Ishikawa (cell line): ENCODE measurements around the gene BCL7A.

Source experiments
- CEBPB ChIP-seq: IDR thresholded peaks from 2 replicates; pipeline ENCODE4 v1.6.1; 2012
- CREB1 ChIP-seq: IDR thresholded peaks from 2 replicates; pipeline ENCODE4 v1.6.1; 2012; ENCODE audit warnings: low read depth
- EGR1 ChIP-seq: IDR thresholded peaks from 2 replicates; pipeline ENCODE4 v1.6.1; 2012
- EP300 ChIP-seq: IDR thresholded peaks from 2 replicates; pipeline ENCODE4 v1.6.1; 2012; ENCODE audit warnings: borderline replicate concordance
- NFIC ChIP-seq: IDR thresholded peaks from 2 replicates; pipeline ENCODE4 v1.6.1; 2012
- RAD21 ChIP-seq: IDR thresholded peaks from 2 replicates; pipeline ENCODE4 v1.6.1; 2012; ENCODE audit warnings: low read depth
- TAF1 ChIP-seq: IDR thresholded peaks from 2 replicates; pipeline ENCODE4 v1.6.1; 2012; ENCODE audit warnings: low read depth, mild to moderate bottlenecking
- TCF12 ChIP-seq: IDR thresholded peaks from 2 replicates; pipeline ENCODE4 v1.6.1; 2012; ENCODE audit warnings: low read depth
- TEAD4 ChIP-seq: IDR thresholded peaks from 2 replicates; pipeline ENCODE4 v1.6.1; 2012
- ZBTB7A ChIP-seq: IDR thresholded peaks from 2 replicates; pipeline ENCODE4 v1.6.1; 2012; ENCODE audit warnings: low read depth
- TF ChIP-seq, protein P1 (sequence below): IDR thresholded peaks from 2 replicates; pipeline ENCODE4 v1.6.1; 2012; ENCODE audit warnings: low read depth, mild to moderate bottlenecking
- TF ChIP-seq, protein P2 (sequence below): IDR thresholded peaks from 2 replicates; pipeline ENCODE4 v1.6.1; 2012

- no peak for TF ChIP-seq EP300
- TF ChIP-seq CREB1 = no peak
- TF ChIP-seq, protein P1, sequence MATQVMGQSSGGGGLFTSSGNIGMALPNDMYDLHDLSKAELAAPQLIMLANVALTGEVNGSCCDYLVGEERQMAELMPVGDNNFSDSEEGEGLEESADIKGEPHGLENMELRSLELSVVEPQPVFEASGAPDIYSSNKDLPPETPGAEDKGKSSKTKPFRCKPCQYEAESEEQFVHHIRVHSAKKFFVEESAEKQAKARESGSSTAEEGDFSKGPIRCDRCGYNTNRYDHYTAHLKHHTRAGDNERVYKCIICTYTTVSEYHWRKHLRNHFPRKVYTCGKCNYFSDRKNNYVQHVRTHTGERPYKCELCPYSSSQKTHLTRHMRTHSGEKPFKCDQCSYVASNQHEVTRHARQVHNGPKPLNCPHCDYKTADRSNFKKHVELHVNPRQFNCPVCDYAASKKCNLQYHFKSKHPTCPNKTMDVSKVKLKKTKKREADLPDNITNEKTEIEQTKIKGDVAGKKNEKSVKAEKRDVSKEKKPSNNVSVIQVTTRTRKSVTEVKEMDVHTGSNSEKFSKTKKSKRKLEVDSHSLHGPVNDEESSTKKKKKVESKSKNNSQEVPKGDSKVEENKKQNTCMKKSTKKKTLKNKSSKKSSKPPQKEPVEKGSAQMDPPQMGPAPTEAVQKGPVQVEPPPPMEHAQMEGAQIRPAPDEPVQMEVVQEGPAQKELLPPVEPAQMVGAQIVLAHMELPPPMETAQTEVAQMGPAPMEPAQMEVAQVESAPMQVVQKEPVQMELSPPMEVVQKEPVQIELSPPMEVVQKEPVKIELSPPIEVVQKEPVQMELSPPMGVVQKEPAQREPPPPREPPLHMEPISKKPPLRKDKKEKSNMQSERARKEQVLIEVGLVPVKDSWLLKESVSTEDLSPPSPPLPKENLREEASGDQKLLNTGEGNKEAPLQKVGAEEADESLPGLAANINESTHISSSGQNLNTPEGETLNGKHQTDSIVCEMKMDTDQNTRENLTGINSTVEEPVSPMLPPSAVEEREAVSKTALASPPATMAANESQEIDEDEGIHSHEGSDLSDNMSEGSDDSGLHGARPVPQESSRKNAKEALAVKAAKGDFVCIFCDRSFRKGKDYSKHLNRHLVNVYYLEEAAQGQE = no peak
- TF ChIP-seq ZBTB7A = no peak
- no peak for TF ChIP-seq TEAD4
- no peak for TF ChIP-seq CEBPB
- no peak for TF ChIP-seq TCF12
- TF ChIP-seq TAF1 = no peak
- no peak for TF ChIP-seq NFIC
- TF ChIP-seq RAD21 = no peak
- TF ChIP-seq, protein P2, sequence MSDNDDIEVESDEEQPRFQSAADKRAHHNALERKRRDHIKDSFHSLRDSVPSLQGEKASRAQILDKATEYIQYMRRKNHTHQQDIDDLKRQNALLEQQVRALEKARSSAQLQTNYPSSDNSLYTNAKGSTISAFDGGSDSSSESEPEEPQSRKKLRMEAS = no peak
- no peak for TF ChIP-seq EGR1
Observed at GRCh38 chr12:122030424-122031035, 8.8 kb downstream of the BCL7A start.
